ENCODE data around the gene RAC3. TPM values are rescaled to one million over a fixed set of nuclear protein-coding genes. Genes with fewer than 3 reads are reported as not detected.
A peak's percentile ranks its signal among the peaks of the same experiment; 100 is the strongest.

RAC3 gene
- total and polyA plus RNA-seq, 9 of the 15 experiments (the other 6 are each of a cell fraction or from before 2014, with no cell fraction given) = 0.23 to 292 (median 118) TPM

DNA sequence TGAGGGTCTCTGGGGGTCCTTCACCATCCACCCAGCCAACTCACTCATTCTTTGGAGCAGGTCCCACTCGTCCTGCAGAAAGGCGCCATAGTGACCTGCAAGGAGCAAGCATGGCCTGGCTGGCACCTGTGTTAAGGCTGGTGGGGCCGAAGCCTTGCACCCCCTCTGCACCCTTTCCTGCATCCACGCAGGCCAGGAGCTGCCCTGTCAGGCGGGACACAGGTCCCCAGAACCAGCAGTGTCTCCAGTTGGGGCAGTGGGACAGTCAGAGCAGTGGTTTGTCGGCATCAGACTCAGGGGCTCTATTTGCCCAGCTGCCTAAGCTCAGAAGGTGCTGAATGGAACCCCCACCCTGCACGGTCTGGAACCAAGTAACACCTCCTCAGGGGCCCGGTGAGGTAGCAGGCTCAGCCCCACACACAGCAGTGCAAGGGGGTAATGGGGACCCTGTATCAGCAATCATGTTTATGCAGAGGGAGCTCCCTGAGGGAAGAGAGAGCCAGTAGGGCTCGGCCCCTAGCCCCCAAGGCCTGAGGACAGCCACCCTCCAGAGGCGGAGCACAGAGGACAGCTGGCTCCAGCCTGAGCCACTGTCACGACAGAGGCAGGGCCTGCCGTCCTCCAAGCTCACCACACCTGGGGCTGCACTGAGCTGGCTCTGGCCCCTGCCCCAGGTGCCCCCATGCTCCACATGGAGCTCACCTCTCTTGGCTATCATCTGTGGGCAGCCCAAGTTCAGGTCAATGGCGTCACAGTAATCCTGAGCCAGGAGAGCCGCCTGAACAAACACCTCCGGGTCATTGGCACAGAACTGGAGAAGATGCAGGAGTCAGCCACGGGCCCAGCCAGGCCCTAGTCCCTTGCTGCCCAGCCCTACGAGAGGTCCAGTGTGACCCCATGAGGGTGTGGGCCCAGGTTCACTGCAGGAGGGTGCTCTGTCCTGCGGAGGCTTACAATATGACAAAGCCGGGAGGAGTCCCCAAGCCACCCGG, 32.2 kb downstream of the RAC3 start:
- ATAC-seq = no peak
- Histone ChIP-seq H3K27me3 (ENCODE audit: control insufficient read depth in 2 of 2, insufficient read depth in 2 of 2, low read length in 2 of 2) (no peaks in the 10 kb centered on the region), H3K4me1 (replicated peaks in 1 of 2; ENCODE audit: control insufficient read depth in 2 of 2, insufficient read depth in 2 of 2, low read length in 2 of 2) (peaks cover 3 to 69% of the 10 kb centered on the region in 2 experiments; a peak in 3 of 5 replicates), H4K20me1 (replicated peaks; ENCODE audit: control insufficient read depth, insufficient read depth, low read length) (no peaks in the 10 kb centered on the region; the same call in none of the 2 replicates), H3K9me1 (ENCODE audit: control insufficient read depth, insufficient read depth, low read length) (no peaks in the 10 kb centered on the region), H3K4me2 (ENCODE audit: insufficient read depth, low read length) (no peak overlapping the region), H3K4me3 (peak overlapping the region; percentile 99; the same call in 1 of the 2 replicates), H3K27ac (ENCODE audit: extremely low read depth, low read depth, low read length) (no peak overlapping the region), H3K9me3 (replicated peaks; ENCODE audit: control insufficient read depth, insufficient read depth, low read depth, low read length) (no peaks in the 10 kb centered on the region), H3K9ac (ENCODE audit: insufficient read depth in 1 of 2, low read depth in 2 of 2, low read length in 2 of 2) (peak overlapping the region in 1 of 2 experiments; percentile 70; a peak in 2 of 4 replicates), H3K36me3 (ENCODE audit: control insufficient read depth, insufficient read depth, low read length) (peaks cover 57% of the 10 kb centered on the region; the same call in 2 of the 3 replicates), H3K79me2 (ENCODE audit: control insufficient read depth, insufficient read depth, low read length) (peaks cover 28% of the 10 kb centered on the region), H2AFZ (ENCODE audit: low read depth, low read length) (no peak overlapping the region)
- 85% methylated on average over 17 of the region's 20 CpGs for WGBS (ENCODE audit: insufficient coverage, low coverage, missing lambda C conversion rate)
- in situ Hi-C loops (cut with MboI) = no loop called here
- no peak for TF ChIP-seq ZNF407 (IDR thresholded peaks at IDR 0.05; ENCODE audit: low read depth)
- no peak for TF ChIP-seq SP1 (CRISPR knock-in tag; IDR thresholded peaks at IDR 0.05)
- TF ChIP-seq POLR2AphosphoS2 (IDR thresholded peaks at IDR 0.05; ENCODE audit: low read length) = no peak
- no peak for TF ChIP-seq PTBP1 (IDR thresholded peaks at IDR 0.05; ENCODE audit: low read depth, low read length)
- TF ChIP-seq MTA3 (IDR thresholded peaks at IDR 0.05; ENCODE audit: borderline replicate concordance) = no peak
- no peak for TF ChIP-seq TRIM28 (IDR thresholded peaks at IDR 0.05)
- BruUV-seq (replicated peaks) = no TSS peak
- ChIA-PET CTCF (ENCODE audit: low intra/inter-chr PET ratio) (no interaction called here), POLR2A (interaction anchor here (0.5 to 3.9 kb wide), 5 partner anchors 10 to 1010 kb away, joined by 3 to 24 read pairs (median 6); no protein-coding TSS in a partner anchor)
- DNase-seq (ENCODE audit: extremely low read depth in 1 of 4, low spot score in 3 of 4) = no peak
- FAIRE-seq = no peak
- intact Hi-C loops (cut with micrococcal nuclease) = no loop called here

Data from K562 (cell line).